A673 (cell line): Measurements from ENCODE around the gene SIGLEC9.

Experiments used
- CTCF ChIP-seq: fragments of 300-800, 200-600 bp; sonication (generic); conservative IDR thresholded peaks from 2 replicates; pipeline ENCODE4 v1.5.1; 2017; ENCODE audit warnings: low read depth, mild to moderate bottlenecking, antibody characterized with exemption, low read length, moderate library complexity, mixed read lengths
- EZH2 ChIP-seq: fragments of 200-600 bp; sonication (generic); IDR thresholded peaks from 2 replicates; pipeline ENCODE4 v1.6.1; 2017; ENCODE audit warnings: borderline replicate concordance, low read depth, mild to moderate bottlenecking, mixed read lengths, antibody characterized with exemption, low read length; ENCODE audit not compliant: poor library complexity, severe bottlenecking

GRCh38 chr19:51135004-51135403 lies 10.3 kb downstream of the SIGLEC9 start:
- TF ChIP-seq CTCF (no peak), EZH2 (no peak)
